Colonic mucosa (tissue), 4 donors: ENCODE results near the gene ANO8. TPM values are rescaled to one million over a fixed set of nuclear protein-coding genes. Genes with fewer than 3 reads are reported as not detected.

Experiments
- DNase-seq: peaks from one replicate; pipeline ENCODE4 v3.0.0-alpha.2; 2020
- H3K27ac ChIP-seq: fragments of 200-600 bp; one replicate; pipeline ENCODE4 v1.8.0; 2021
- H3K27me3 ChIP-seq: fragments of 200-600 bp; one replicate; pipeline ENCODE4 v1.8.0; 2021
- H3K36me3 ChIP-seq: fragments of 200-600 bp; one replicate; pipeline ENCODE4 v1.8.0; 2021
- H3K4me1 ChIP-seq: fragments of 200-600 bp; one replicate; pipeline ENCODE4 v1.8.0; 2021; ENCODE audit warnings: mild to moderate bottlenecking
- H3K4me3 ChIP-seq: fragments of 200-600 bp; one replicate; pipeline ENCODE4 v1.8.0; 2021
- H3K9ac ChIP-seq, 2 donors: one replicate each; pipeline ENCODE4 v1.7.0; 2013; ENCODE audit warnings: control low read depth in 2 of 2, low read depth in 2 of 2, low read length in 2 of 2
- H3K9me3 ChIP-seq: fragments of 200-600 bp; one replicate; pipeline ENCODE4 v1.8.0; 2021
- intact Hi-C: fragments of 100-400 bp; cut with DNase I; formaldehyde crosslinking; loops from one replicate; pipeline ENCODE4 v1.14.1; 2022
- total RNA-seq, 2 donors: library from RNA; stranded (reverse); fragmentation: NEBNext Ultra II Directional in 1 of 2; extraction: Animal tissue kit (Norgen Biotek cat#: 25700) in 1 of 2; gene quantifications; one replicate each; pipeline ENCODE4 v1.2.1, GENCODE V29; 2021
- TF ChIP-seq, protein P1 (sequence below): fragments of 200-600 bp; IDR thresholded peaks from one replicate; pipeline ENCODE4 v1.8.0; 2022; ENCODE audit warnings: antibody characterized with exemption, mild to moderate bottlenecking
- donor health status: healthy.
- donor health status: DM: no; HTN: no; CAD: no.
- donor health status: DM: no; HTN: no; CAD: no.

ANO8 gene
- total RNA-seq, 2 donors from 2014 or later, result 8.9 to 13.7 TPM

DNA sequence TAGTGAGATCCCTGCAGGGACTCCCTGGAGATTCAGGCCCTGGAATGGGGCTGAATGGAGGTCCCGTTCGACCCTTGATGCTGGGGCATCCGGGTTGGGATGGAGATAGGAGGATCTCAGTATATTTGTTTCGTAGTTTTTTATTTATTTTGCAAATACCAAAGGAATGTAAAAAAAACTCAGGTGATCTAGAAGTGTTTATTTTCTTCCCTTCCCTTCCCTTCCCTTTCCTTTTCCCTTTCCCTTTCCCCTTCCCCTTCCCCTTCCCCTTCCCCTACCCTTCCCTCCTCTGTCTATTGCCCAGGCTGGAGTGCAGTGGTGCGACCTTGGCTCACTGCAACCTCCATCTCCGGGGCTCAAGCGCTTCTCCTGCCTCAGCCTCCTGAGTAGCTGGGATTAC is 7.2 kb upstream of the ANO8 start:
- H3K4me1 ChIP-seq, result peaks cover 6% of the 10 kb centered on the region
- no peak overlapping the region for H3K27ac ChIP-seq
- H3K9ac ChIP-seq, result no peak overlapping the region
- TF ChIP-seq, protein P1, sequence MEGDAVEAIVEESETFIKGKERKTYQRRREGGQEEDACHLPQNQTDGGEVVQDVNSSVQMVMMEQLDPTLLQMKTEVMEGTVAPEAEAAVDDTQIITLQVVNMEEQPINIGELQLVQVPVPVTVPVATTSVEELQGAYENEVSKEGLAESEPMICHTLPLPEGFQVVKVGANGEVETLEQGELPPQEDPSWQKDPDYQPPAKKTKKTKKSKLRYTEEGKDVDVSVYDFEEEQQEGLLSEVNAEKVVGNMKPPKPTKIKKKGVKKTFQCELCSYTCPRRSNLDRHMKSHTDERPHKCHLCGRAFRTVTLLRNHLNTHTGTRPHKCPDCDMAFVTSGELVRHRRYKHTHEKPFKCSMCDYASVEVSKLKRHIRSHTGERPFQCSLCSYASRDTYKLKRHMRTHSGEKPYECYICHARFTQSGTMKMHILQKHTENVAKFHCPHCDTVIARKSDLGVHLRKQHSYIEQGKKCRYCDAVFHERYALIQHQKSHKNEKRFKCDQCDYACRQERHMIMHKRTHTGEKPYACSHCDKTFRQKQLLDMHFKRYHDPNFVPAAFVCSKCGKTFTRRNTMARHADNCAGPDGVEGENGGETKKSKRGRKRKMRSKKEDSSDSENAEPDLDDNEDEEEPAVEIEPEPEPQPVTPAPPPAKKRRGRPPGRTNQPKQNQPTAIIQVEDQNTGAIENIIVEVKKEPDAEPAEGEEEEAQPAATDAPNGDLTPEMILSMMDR, result no peak
- no peaks in the 10 kb centered on the region for H3K27me3 ChIP-seq
- no peak for DNase-seq
- intact Hi-C loops, result no loop called here
- no peaks in the 10 kb centered on the region for H3K36me3 ChIP-seq
- H3K9me3 ChIP-seq, result no peaks in the 10 kb centered on the region
- no peak overlapping the region for H3K4me3 ChIP-seq

DNA sequence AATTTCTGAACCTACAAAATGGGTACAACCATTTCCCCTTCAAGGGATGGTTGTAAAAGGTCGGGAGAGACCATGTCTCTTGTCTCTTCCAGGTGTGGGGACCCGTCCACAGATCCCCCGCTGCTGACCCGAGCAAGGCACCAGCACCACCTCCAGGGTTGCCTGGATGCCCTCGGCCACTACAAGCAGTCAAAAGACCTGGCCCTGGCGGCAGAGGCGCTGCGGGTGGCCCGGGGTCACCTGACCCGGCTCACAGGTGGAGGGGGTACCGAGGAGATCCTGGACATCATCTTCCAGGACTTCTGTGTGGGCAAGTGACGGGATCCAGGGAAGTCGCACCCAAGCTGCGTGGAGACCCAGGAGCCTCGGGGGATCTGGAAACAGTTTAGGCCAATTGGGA is 6.7 kb upstream of the ANO8 start:
- TF ChIP-seq, protein P1, result no peak
- intact Hi-C loops, result no loop called here
- DNase-seq, result no peak
- Histone ChIP-seq H3K27ac (no peak overlapping the region), H3K9me3 (no peaks in the 10 kb centered on the region), H3K27me3 (no peaks in the 10 kb centered on the region), H3K36me3 (no peaks in the 10 kb centered on the region), H3K4me1 (peaks cover 6% of the 10 kb centered on the region), H3K4me3 (no peak overlapping the region), H3K9ac (no peak overlapping the region)

DNA sequence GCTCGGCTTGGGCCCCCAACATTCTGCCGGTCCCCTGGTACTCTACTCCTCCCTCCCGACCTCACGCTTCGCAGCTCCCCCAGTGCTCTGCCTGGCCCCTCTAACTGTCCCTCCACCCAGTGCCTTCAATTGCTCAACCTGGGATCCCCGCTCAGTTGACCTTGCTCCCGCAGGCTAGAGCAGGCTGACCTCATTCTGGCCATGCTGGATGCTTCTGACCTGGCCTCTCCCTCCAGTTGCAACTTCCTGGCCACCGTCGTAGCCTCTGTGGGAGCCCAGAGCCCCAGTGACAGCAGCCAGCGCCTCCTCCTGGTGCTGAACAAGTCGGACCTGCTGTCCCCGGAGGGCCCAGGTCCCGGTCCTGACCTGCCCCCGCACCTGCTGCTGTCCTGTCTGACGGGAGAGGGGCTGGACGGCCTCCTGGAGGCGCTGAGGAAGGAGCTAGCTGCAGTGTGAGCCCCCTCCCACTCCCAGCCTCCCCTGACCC is 6.3 kb upstream of the ANO8 start:
- intact Hi-C loops, result no loop called here
- H3K9me3 ChIP-seq, result no peaks in the 10 kb centered on the region
- H3K4me1 ChIP-seq, result peaks cover 6% of the 10 kb centered on the region
- DNase-seq, result no peak
- TF ChIP-seq, protein P1, result no peak
- no peaks in the 10 kb centered on the region for H3K36me3 ChIP-seq
- no peaks in the 10 kb centered on the region for H3K27me3 ChIP-seq
- H3K27ac ChIP-seq, result no peak overlapping the region
- H3K9ac ChIP-seq, result no peak overlapping the region
- H3K4me3 ChIP-seq, result no peak overlapping the region

DNA sequence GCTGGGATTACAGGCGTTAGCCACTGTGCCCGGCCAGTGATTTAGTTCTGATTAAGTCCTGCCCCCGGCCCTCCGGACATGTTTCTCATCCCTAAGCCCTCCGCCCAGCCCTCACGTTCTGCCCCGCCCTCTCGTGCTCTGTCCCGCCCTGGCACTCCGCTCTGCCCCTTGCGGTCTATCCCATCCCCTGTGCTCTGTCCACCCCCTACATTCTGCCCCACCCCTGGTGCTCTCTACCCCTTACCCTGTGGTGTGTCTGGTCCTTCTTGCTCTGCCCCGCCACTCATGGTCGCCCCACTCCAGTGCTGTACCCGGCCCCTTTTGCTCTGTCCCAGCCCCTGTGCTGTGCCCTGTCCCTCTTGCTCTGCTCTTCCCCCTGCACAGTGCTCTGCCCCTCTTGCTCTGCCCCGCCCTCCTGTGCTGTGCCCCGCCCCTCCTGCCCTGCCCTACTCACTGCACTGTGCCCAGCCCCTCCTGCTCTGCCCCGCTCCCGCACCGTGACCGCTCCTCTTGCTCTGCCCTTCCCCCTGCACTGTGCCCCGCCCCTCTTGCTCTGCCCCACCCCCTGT is 5.7 kb upstream of the ANO8 start:
- Histone ChIP-seq H3K36me3 (no peaks in the 10 kb centered on the region), H3K4me1 (peaks cover 6% of the 10 kb centered on the region), H3K27me3 (no peaks in the 10 kb centered on the region), H3K27ac (no peak overlapping the region), H3K9me3 (no peaks in the 10 kb centered on the region), H3K4me3 (no peak overlapping the region), H3K9ac (peak overlapping the region in 1 of 2 donors; percentile 1)
- peak; percentile 84 for DNase-seq
- intact Hi-C loops, result no loop called here
- TF ChIP-seq, protein P1, result no peak

DNA sequence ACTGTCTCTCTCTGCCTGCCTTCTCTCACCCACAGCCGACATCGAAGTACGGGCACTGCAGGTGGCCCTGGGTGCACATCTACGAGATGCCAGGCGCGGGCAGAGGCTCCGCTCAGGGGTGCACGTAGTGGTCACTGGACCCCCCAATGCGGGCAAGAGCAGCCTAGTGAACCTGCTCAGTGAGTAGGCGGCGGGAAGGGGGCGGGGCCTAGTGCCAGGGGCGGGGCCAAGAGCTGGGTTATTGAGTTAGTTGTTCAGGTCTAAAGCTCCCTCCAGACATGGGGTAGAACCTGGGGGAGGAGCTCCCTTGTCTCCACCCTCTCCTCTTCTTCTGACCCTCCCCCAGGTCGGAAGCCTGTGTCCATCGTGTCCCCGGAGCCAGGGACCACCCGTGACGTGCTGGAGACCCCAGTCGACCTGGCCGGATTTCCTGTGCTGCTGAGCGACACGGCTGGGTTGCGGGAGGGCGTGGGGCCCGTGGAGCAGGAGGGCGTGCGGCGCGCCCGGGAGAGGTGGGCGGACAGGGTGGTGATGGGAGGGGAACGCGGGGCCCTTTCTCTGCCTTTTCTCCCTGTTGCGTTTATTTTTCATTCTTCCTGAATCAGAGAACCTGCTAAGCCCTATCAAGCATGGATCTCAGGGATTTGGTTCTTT is 4.6 kb upstream of the ANO8 start:
- H3K27me3 ChIP-seq, result no peaks in the 10 kb centered on the region
- no peak overlapping the region for H3K4me3 ChIP-seq
- H3K4me1 ChIP-seq, result peaks cover 11% of the 10 kb centered on the region
- H3K9ac ChIP-seq, result no peak overlapping the region
- DNase-seq, result peak; percentile 65
- no peaks in the 10 kb centered on the region for H3K36me3 ChIP-seq
- no peak overlapping the region for H3K27ac ChIP-seq
- TF ChIP-seq, protein P1, result no peak
- intact Hi-C loops, result no loop called here
- H3K9me3 ChIP-seq, result no peaks in the 10 kb centered on the region
